ENCODE measurements around the gene HMCN2. TPM values are rescaled to one million over a fixed set of nuclear protein-coding genes. Genes with fewer than 3 reads are reported as not detected.

The HMCN2 gene
- total RNA-seq, 1 donor from 2014 or later = 9.3 TPM

- Mint-ChIP-seq H3K4me1 (ENCODE audit: low read depth, unreplicated experiment) (peaks cover 24% of the 10 kb centered on the region), H3K27ac (ENCODE audit: unreplicated experiment) (peak overlapping the region; percentile 44)
Observed at GRCh38 chr9:130445268-130445983, 179.9 kb downstream of the HMCN2 start.

DNA sequence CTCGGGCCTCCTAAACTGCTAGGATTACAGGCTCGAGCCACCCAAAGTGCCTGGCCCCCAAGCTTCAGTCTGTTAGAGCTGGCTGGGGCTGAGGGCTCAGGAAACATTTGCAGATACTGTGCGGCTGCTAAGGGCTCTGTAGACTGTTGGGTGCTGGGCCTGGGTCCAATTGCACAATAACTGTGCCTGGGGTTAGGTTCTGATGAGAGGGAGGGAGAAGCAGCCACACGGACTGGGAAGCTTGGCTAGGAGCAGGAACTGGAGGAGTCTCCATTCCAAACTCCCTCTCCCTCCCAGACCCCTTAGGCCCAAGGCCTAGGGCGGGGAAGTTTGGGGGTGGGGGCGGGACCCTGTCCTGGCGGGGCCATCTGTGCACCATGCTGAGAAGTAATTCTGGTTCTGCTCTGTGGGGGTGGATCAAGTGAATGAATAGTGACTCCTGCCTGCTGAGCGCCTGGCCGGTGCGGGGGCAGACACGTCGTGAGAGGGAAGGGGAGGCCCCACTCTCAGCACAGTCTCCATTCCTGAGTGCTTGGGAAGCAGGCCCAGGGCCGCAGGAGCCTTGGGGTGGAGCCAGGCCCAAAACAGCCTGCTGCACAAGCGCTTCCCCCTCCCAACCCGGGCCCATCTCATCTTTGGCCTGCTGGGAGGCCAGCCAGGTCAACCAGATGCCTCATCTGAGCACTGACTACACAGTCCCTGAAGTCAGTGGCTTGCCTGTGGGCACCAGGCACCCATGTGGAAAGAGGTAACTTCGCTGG lies 180.7 kb downstream of the HMCN2 start:
- Mint-ChIP-seq H3K27me3 (ENCODE audit: unreplicated experiment) (peaks cover 9% of the 10 kb centered on the region), H3K9me3 (ENCODE audit: unreplicated experiment) (peaks cover 4% of the 10 kb centered on the region), H3K27ac (ENCODE audit: unreplicated experiment) (peak overlapping the region; percentile 44), H3K36me3 (ENCODE audit: unreplicated experiment) (peaks cover 9% of the 10 kb centered on the region), H3K4me1 (ENCODE audit: low read depth, unreplicated experiment) (peaks cover 24% of the 10 kb centered on the region), H3K4me3 (ENCODE audit: unreplicated experiment) (peak overlapping the region; percentile 80)
- DNase-seq = no peak
- TF ChIP-seq, protein P1, sequence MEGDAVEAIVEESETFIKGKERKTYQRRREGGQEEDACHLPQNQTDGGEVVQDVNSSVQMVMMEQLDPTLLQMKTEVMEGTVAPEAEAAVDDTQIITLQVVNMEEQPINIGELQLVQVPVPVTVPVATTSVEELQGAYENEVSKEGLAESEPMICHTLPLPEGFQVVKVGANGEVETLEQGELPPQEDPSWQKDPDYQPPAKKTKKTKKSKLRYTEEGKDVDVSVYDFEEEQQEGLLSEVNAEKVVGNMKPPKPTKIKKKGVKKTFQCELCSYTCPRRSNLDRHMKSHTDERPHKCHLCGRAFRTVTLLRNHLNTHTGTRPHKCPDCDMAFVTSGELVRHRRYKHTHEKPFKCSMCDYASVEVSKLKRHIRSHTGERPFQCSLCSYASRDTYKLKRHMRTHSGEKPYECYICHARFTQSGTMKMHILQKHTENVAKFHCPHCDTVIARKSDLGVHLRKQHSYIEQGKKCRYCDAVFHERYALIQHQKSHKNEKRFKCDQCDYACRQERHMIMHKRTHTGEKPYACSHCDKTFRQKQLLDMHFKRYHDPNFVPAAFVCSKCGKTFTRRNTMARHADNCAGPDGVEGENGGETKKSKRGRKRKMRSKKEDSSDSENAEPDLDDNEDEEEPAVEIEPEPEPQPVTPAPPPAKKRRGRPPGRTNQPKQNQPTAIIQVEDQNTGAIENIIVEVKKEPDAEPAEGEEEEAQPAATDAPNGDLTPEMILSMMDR (IDR thresholded peaks at IDR 0.05; ENCODE audit: partially characterized antibody, unreplicated experiment) = no peak

More at GRCh38 chr9:130445268-130445983, 179.9 kb downstream of the HMCN2 start:
- peaks cover 4% of the 10 kb centered on the region for H3K9me3 Mint-ChIP-seq (ENCODE audit: unreplicated experiment)
- peak overlapping the region; percentile 80 for H3K4me3 Mint-ChIP-seq (ENCODE audit: unreplicated experiment)
- peaks cover 9% of the 10 kb centered on the region for H3K27me3 Mint-ChIP-seq (ENCODE audit: unreplicated experiment)
- peaks cover 14% of the 10 kb centered on the region for H3K36me3 Mint-ChIP-seq (ENCODE audit: unreplicated experiment)
- TF ChIP-seq, protein P1 (IDR thresholded peaks at IDR 0.05; ENCODE audit: partially characterized antibody, unreplicated experiment) = no peak
- DNase-seq = no peak

- TF ChIP-seq, protein P1 (IDR thresholded peaks at IDR 0.05; ENCODE audit: partially characterized antibody, unreplicated experiment) = no peak
- Mint-ChIP-seq H3K4me3 (ENCODE audit: unreplicated experiment) (peak overlapping the region; percentile 72), H3K27me3 (ENCODE audit: unreplicated experiment) (peaks cover 9% of the 10 kb centered on the region), H3K4me1 (ENCODE audit: low read depth, unreplicated experiment) (peaks cover 24% of the 10 kb centered on the region), H3K36me3 (ENCODE audit: unreplicated experiment) (no peaks in the 10 kb centered on the region), H3K27ac (ENCODE audit: unreplicated experiment) (peak overlapping the region; percentile 52), H3K9me3 (ENCODE audit: unreplicated experiment) (peaks cover 2% of the 10 kb centered on the region)
- no peak for DNase-seq
Observed at GRCh38 chr9:130447193-130447816, 181.7 kb downstream of the HMCN2 start.

DNA sequence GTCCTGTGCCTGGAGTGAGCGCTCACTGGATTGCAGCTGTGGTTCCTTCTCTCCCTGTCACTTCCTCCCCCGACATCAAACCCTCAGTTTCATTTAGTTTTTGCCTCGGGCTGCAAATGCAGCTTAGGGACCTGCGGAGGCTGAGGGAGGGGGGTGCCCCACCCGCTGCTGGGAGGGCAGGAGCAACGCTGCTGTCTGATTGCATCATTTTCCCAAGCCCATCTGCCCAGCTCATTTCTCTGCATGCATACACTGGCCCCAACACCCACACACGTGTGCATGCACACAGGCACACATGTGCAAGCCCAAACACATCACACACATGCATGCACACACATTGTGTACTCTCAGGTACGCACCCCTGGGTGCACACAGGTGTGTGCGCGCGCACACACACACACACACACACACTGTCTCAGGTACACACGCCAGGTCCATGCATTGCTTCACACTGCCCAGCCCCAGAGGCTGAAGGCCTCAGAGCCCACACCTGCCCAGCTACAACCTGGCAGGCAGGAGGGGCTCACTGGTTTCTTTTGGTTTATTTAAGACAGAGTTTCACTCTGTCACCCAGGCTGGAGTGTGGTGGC lies 182.6 kb downstream of the HMCN2 start:
- peak overlapping the region; percentile 94 for H3K27ac Mint-ChIP-seq (ENCODE audit: unreplicated experiment)
- DNase-seq = peak; percentile 78
- peaks cover 9% of the 10 kb centered on the region for H3K27me3 Mint-ChIP-seq (ENCODE audit: unreplicated experiment)
- H3K4me1 Mint-ChIP-seq (ENCODE audit: low read depth, unreplicated experiment) = peaks cover 24% of the 10 kb centered on the region
- H3K9me3 Mint-ChIP-seq (ENCODE audit: unreplicated experiment) = peaks cover 4% of the 10 kb centered on the region
- no peaks in the 10 kb centered on the region for H3K36me3 Mint-ChIP-seq (ENCODE audit: unreplicated experiment)
- TF ChIP-seq, protein P1 (IDR thresholded peaks at IDR 0.05; ENCODE audit: partially characterized antibody, unreplicated experiment) = no peak
- H3K4me3 Mint-ChIP-seq (ENCODE audit: unreplicated experiment) = peak overlapping the region; percentile 55

Data from glutamatergic neuron (in vitro differentiated cells).